Erythroblast (primary cell): ENCODE data around the gene DGKA.
"Not testable (repeated sequence)": the region's sequence is repeated elsewhere in the genome, so short reads cannot be mapped to it uniquely, and the experiment has no call there.

Experiments
- DNase-seq, 2 experiments: peaks; one replicate each; lab custom pipeline; 2025; lab: John Stamatoyannopoulos, UW
- GATA1 ChIP-seq: IDR thresholded peaks from 2 replicates; pipeline ENCODE4 v1.6.1; 2011; ENCODE audit warnings: low read depth, mild to moderate bottlenecking, control low read depth, low read length, moderate library complexity
- POLR2A ChIP-seq: IDR thresholded peaks from 2 replicates; pipeline ENCODE4 v1.6.1; 2011; ENCODE audit warnings: mild to moderate bottlenecking, low read length

Gene DGKA

DNA sequence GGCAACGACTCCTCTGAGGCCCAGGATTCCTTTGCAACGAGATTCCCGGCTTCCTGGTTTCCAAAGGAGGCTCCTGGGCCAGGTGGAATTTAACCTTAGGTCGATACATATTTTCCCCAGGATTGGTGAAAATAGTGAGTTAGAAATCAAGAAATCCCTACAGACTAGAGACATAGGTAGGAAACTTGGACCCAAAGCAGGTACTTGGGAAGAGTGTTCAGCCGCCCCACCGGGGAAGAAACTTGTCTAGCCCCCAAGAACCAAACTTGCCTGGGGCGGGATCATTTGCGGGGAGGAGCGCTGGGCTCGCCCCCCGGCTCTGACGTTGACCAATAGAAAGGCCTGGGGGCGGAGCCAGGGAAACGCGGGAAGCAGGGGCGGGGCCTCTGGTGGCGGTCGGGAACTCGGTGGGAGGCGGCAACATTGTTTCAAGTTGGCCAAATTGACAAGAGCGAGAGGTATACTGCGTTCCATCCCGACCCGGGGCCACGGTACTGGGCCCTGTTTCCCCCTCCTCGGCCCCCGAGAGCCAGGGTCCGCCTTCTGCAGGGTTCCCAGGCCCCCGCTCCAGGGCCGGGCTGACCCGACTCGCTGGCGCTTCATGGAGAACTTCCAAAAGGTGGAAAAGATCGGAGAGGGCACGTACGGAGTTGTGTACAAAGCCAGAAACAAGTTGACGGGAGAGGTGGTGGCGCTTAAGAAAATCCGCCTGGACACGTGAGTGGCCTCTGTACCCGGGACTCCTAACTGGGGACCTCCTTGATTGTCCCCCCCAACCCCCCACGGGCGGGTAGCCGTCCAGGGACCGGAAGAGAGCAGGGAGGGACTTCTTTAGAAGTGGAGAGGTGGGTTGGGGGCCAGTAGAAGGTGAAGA, 35.7 kb downstream of the DGKA start, which contains the start of gene CDK2:
Gene CDK2 (plus strand): TSS at position 423 of the 874 bp plus-strand sequence. CDS start 179 bp downstream, at position 602.
- TF ChIP-seq GATA1 (no peak), POLR2A (peak; percentile 79)
- DNase-seq = peak; percentile 92 to 95

DNA sequence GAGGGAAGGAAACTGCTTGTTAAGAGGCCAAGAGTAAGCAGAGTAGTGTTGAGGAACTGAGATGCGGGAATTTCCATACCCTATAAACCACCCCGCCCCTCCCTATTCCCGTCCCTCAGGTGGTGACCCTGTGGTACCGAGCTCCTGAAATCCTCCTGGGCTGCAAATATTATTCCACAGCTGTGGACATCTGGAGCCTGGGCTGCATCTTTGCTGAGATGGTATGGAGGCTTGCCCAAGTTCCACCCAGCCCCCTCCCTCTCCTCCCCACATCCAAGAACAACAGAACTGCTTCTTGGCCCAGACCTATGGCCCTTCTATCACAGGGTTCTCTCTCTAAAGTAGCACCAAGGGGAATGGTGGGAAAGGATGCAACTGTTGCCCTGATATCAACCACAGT, 38.4 kb downstream of the DGKA start:
- DNase-seq = no peak
- TF ChIP-seq GATA1 (no peak), POLR2A (no peak)

DNA sequence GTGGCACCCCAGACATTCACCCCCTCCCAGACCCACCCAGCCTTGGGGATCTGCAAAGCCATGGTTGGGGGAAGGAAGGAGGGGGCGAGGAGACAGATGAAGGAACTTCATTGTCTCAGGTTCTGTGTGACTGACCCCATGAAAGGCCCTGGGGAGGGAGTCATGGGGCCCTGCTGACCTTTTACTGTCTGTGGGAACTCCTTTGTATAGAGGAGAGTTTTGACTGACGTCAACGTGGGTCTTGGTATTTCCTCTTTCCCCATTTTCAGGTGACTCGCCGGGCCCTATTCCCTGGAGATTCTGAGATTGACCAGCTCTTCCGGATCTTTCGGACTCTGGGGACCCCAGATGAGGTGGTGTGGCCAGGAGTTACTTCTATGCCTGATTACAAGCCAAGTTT, 39.8 kb downstream of the DGKA start:
- no peak for TF ChIP-seq GATA1
- TF ChIP-seq POLR2A = no peak
- DNase-seq = no peak

DNA sequence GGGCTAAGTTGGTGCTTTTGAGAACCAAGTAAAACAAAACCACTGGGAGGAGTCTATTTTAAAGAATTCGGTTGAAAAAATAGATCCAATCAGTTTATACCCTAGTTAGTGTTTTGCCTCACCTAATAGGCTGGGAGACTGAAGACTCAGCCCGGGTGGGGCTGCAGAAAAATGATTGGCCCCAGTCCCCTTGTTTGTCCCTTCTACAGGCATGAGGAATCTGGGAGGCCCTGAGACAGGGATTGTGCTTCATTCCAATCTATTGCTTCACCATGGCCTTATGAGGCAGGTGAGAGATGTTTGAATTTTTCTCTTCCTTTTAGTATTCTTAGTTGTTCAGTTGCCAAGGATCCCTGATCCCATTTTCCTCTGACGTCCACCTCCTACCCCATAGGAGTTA, 41.1 kb downstream of the DGKA start:
- TF ChIP-seq GATA1 = no peak
- TF ChIP-seq POLR2A = no peak
- peak; percentile 34 to 46 for DNase-seq

GRCh38 chr12:55972456-55972855, 41.5 kb downstream of the DGKA start:
- TF ChIP-seq POLR2A = no peak
- no peak for TF ChIP-seq GATA1
- DNase-seq = no peak

GRCh38 chr12:55972911-55973598, 42.1 kb downstream of the DGKA start:
- DNase-seq = peak in 1 of 2 experiments; percentile 75
- TF ChIP-seq POLR2A (no peak), GATA1 (no peak)

DNA sequence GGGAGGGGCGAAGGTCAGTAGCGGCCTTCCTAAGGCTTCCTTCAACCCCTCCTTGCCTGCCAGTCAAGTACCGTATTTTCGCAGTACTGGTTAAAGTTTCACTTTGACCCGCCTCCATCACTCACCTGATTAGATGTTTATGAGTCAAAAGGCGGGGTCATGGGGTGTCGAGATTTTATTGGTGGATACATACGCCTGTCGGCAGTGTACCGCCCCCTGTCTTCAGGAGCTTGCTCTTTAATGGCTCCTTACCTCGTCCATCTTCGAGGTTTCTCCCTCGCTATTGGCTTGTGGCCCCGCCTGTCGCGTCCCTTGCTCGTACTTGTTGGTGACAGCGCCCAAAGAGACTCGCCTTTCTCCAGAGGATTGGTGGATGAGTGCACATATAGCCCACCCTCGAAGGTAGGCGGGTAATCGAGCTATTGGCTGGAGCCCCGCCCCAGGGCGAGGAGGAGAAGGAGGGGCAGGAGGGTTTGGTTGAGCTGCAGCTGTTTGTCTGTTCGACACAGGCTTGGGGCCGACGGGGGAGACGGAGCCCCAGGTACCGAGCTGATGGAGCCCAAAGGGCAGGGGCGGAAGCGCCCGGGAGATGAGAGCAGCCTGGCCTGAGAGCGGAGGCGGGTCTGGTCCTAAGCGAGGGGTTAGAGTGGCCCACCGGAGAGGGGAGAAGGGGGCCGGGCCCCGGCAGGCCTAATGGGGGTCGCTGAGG, 42.8 kb downstream of the DGKA start, which contains the start of gene RAB5B:
Gene RAB5B (plus strand): TSS at position 480 of the 709 bp plus-strand sequence. CDS start 12,883 bp downstream, outside the sequence.
- TF ChIP-seq GATA1 (no peak), POLR2A (peak; percentile 93)
- peak; percentile 99 to 100 for DNase-seq

GRCh38 chr12:55974308-55974730, 43.4 kb downstream of the DGKA start:
- no peak for TF ChIP-seq GATA1
- DNase-seq = peak; percentile 69 to 80

DNA sequence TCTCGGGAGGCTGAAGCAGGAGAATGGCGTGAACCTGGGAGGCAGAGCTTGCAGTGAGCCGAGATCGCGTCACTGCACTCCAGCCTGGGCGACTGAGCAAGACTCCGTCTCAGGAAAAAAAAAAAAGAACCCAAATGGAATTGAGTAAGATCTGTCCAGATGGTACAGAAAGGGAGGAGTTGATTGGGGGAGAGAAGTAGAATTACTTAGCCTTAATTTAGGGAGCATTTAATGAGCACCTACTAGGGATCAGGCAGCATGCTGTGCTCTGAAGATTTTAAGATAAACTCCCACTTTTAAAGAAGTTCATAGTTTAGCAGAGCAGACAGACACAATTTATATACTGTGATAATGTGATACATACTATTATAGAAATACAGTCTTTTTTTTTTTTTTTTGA, 47.4 kb downstream of the DGKA start:
- TF ChIP-seq POLR2A (no peak), GATA1 (no peak)
- DNase-seq = no peak

DNA sequence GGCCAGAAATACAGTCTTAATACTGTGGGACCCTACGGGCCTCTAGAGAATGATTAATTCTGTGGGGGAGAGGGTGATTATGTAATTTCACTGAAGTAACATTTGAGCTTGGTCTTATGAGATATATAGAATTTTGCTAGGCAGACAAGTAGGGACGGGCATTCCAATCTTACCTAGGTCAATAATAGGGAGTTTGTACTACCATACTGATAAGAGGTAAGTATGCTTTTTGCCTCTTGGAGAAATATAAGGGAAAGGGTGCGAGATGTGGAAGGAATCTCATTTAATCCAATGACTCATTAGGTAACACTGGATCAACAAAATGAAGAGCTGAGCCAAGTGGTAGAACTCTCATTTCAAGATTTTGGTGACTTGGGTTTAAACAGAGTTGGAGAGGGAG, 48.1 kb downstream of the DGKA start:
- TF ChIP-seq GATA1 = no peak
- TF ChIP-seq POLR2A = no peak
- DNase-seq = no peak

DNA sequence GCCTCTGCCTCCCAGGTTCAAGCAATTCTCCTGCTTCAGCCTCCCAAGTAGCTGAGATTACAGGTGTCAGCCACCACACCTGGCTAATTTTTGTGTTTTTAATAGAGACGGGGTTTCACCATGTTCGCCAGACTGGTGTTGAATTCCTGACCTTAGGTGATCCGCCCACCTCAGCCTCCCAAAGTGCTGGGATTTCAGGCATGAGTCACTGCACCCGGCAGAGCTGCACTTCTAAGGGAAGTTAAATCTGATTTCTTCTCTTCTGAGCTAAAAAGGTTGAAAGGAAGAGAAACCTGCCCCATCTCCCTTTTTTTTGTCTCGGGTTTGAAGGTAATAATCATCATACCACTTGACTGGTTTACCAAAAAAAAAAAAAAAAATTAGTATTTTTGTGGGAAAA, 50.9 kb downstream of the DGKA start:
- DNase-seq = not testable (repeated sequence)

- no peak for TF ChIP-seq POLR2A
- no peak for TF ChIP-seq GATA1
- no peak for DNase-seq
Observed at GRCh38 chr12:55982319-55982936, 51.5 kb downstream of the DGKA start.

DNA sequence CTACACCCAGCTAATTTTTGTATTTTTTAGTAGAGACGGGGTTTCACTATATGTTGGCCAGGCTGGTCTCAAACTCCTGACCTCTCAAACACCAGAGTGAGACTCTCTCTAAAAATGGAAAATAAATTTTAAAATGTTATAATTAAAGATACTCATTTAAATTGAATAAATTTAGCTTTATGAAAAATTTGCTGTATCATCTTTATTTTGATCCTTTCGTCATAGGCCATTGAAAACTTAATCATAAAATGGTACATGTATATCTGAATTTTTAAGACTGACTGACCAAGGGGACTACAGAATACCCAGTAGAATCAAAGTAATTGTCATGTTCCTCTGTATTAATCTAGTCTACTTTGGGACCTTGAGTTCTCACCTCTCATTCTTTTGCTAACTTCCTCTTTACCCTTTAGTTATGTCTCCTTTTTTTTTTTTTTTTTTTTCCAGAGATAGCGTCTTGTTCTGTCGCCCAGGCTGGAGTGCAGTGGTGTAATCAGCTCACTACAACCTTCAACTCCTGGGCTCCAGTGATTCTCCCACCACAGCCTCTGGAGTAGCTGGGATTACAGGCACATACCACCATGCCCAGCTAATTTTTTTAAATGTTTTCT, 52.4 kb downstream of the DGKA start:
- TF ChIP-seq GATA1 = no peak
- TF ChIP-seq POLR2A = no peak

More for the DNA sequence above, 52.4 kb downstream of the DGKA start:
- no peak for DNase-seq
